Astrocyte (in vitro differentiated cells and primary cell): ENCODE measurements around the gene EEA1. TPM values are rescaled to one million over a fixed set of nuclear protein-coding genes. Genes with fewer than 3 reads are reported as not detected.

Source experiments
- DNase-seq: peaks from one replicate; pipeline ENCODE4 v3.0.0-alpha.2; 2010; ENCODE audit warnings: low read depth
- FAIRE-seq: peaks from 2 replicates; lab custom pipeline; 2011; peaks lifted over from hg19 to GRCh38; lab: Jason Lieb, UNC
- H2AFZ ChIP-seq: 2 replicates; pipeline ENCODE4 v1.6.0; 2012; ENCODE audit warnings: low read depth, low read length, inconsistent platforms
- H3K27ac ChIP-seq: 2 replicates; pipeline ENCODE4 v1.5.1; 2011; ENCODE audit warnings: low read depth, low read length, inconsistent platforms
- H3K27me3 ChIP-seq: 2 replicates; pipeline ENCODE4 v1.6.0; 2011; ENCODE audit warnings: low read length, inconsistent platforms; ENCODE audit not compliant: insufficient read depth
- H3K36me3 ChIP-seq: 2 replicates; pipeline ENCODE4 v1.5.1; 2011; ENCODE audit warnings: low read length, inconsistent platforms; ENCODE audit not compliant: insufficient read depth
- H3K4me1 ChIP-seq: 2 replicates; pipeline ENCODE4 v1.5.1; 2011; ENCODE audit warnings: low read length, inconsistent platforms; ENCODE audit not compliant: insufficient read depth
- H3K4me2 ChIP-seq: 2 replicates; pipeline ENCODE4 v1.6.0; 2012; ENCODE audit warnings: low read length, inconsistent platforms
- H3K4me3 ChIP-seq: 2 replicates; pipeline ENCODE4 v1.5.1; 2011; ENCODE audit warnings: low read depth, mild to moderate bottlenecking, low read length, inconsistent platforms; ENCODE audit not compliant: insufficient read depth
- H3K79me2 ChIP-seq: 2 replicates; pipeline ENCODE4 v1.6.0; 2012; ENCODE audit warnings: mild to moderate bottlenecking, low read length, inconsistent platforms; ENCODE audit not compliant: insufficient read depth
- H3K9ac ChIP-seq: 2 replicates; pipeline ENCODE4 v1.6.0; 2012; ENCODE audit warnings: mild to moderate bottlenecking, low read length, inconsistent platforms
- H3K9me3 ChIP-seq: 2 replicates; pipeline ENCODE4 v1.5.1; 2012; ENCODE audit warnings: low read depth, mild to moderate bottlenecking, low read length, inconsistent platforms; ENCODE audit not compliant: insufficient read depth
- H4K20me1 ChIP-seq: 2 replicates; pipeline ENCODE4 v1.6.0; 2012; ENCODE audit warnings: low read length, inconsistent platforms; ENCODE audit not compliant: insufficient read depth
- H3K27ac Mint-ChIP-seq: one replicate; pipeline ENCODE4 v1.8.0; 2021; ENCODE audit warnings: mild to moderate bottlenecking, mixed read lengths; ENCODE audit not compliant: unreplicated experiment
- H3K27me3 Mint-ChIP-seq: one replicate; pipeline ENCODE4 v1.8.0; 2021; ENCODE audit warnings: low read depth, mixed read lengths; ENCODE audit not compliant: unreplicated experiment
- H3K36me3 Mint-ChIP-seq: one replicate; pipeline ENCODE4 v1.8.0; 2021; ENCODE audit warnings: low read depth, mixed read lengths; ENCODE audit not compliant: unreplicated experiment
- H3K4me1 Mint-ChIP-seq: one replicate; pipeline ENCODE4 v1.8.0; 2021; ENCODE audit warnings: low read depth, mixed read lengths; ENCODE audit not compliant: unreplicated experiment
- H3K4me3 Mint-ChIP-seq: one replicate; pipeline ENCODE4 v1.8.0; 2021; ENCODE audit warnings: mild to moderate bottlenecking, moderate library complexity, mixed read lengths; ENCODE audit not compliant: unreplicated experiment
- H3K9me3 Mint-ChIP-seq: one replicate; pipeline ENCODE4 v1.8.0; 2021; ENCODE audit warnings: mild to moderate bottlenecking, mixed read lengths; ENCODE audit not compliant: unreplicated experiment
- EZH2 ChIP-seq: IDR thresholded peaks from 2 replicates; pipeline ENCODE4 v1.6.1; 2012; ENCODE audit warnings: mild to moderate bottlenecking, low read length, inconsistent platforms; ENCODE audit not compliant: insufficient read depth
- total RNA-seq: library from RNA; stranded (reverse); gene quantifications from 2 replicates; pipeline ENCODE4 v1.2.1, GENCODE V29; 2021
- TF ChIP-seq, protein P1 (sequence below): IDR thresholded peaks from 2 replicates; pipeline ENCODE4 v1.5.1; 2011; ENCODE audit warnings: low read depth, mild to moderate bottlenecking, inconsistent platforms, low read length, moderate library complexity; ENCODE audit not compliant: insufficient read depth

EEA1 gene
- total RNA-seq, 1 donor from 2014 or later, result 36.5 TPM

DNA sequence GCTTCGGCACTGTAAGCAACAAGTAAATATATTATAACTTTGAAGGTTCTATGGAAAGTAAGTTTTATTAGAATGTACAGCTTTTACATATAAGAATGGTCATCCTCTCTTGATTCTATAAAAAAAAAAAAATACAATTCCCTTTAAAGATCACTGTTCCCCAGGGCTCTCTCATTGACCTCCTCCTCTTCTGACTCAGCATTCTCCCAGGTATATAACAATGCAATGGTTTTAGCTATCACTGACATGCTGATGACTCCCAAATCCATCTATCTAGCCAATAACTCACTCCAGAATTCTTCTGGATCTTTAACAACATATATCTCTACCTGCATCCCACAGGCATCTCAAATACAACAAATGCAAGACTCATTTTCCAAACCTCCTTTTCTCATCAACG lies 62.7 kb downstream of the EEA1 start:
- Histone ChIP-seq H3K9me3 (no peaks in the 10 kb centered on the region), H3K4me1 (no peaks in the 10 kb centered on the region), H2AFZ (no peak overlapping the region), H4K20me1 (peaks cover 17% of the 10 kb centered on the region), H3K4me3 (no peak overlapping the region), H3K4me2 (no peak overlapping the region), H3K27me3 (no peaks in the 10 kb centered on the region), H3K9ac (no peak overlapping the region), H3K27ac (no peak overlapping the region), H3K36me3 (no peaks in the 10 kb centered on the region), H3K79me2 (peaks cover 25% of the 10 kb centered on the region)
- Mint-ChIP-seq H3K36me3 (no peaks in the 10 kb centered on the region), H3K27me3 (no peaks in the 10 kb centered on the region), H3K9me3 (no peaks in the 10 kb centered on the region), H3K4me3 (no peak overlapping the region), H3K27ac (no peak overlapping the region), H3K4me1 (no peaks in the 10 kb centered on the region)
- FAIRE-seq (no peak), DNase-seq (no peak)
- TF ChIP-seq, protein P1, sequence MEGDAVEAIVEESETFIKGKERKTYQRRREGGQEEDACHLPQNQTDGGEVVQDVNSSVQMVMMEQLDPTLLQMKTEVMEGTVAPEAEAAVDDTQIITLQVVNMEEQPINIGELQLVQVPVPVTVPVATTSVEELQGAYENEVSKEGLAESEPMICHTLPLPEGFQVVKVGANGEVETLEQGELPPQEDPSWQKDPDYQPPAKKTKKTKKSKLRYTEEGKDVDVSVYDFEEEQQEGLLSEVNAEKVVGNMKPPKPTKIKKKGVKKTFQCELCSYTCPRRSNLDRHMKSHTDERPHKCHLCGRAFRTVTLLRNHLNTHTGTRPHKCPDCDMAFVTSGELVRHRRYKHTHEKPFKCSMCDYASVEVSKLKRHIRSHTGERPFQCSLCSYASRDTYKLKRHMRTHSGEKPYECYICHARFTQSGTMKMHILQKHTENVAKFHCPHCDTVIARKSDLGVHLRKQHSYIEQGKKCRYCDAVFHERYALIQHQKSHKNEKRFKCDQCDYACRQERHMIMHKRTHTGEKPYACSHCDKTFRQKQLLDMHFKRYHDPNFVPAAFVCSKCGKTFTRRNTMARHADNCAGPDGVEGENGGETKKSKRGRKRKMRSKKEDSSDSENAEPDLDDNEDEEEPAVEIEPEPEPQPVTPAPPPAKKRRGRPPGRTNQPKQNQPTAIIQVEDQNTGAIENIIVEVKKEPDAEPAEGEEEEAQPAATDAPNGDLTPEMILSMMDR, result no peak
- no peak for TF ChIP-seq EZH2

DNA sequence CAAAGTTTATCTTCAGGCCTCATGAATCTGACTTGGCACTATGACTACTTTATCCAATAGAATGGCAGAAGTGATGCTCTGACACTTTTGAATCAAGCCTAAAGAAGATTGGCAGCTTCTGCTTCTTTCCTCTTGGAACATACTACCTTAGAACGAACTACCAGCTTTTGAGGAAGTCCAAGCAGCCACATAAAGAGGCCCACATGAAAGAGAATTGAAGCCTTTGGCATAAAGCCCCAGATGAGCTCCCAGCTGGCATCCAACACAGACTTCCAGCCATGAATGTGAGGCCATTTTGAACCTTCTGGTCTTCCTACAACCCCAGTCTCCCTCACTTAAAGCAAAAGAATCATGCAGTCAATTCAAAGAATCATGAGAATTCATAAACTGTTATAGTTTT lies 65.8 kb downstream of the EEA1 start:
- H3K27me3 Mint-ChIP-seq, result no peaks in the 10 kb centered on the region

DNA sequence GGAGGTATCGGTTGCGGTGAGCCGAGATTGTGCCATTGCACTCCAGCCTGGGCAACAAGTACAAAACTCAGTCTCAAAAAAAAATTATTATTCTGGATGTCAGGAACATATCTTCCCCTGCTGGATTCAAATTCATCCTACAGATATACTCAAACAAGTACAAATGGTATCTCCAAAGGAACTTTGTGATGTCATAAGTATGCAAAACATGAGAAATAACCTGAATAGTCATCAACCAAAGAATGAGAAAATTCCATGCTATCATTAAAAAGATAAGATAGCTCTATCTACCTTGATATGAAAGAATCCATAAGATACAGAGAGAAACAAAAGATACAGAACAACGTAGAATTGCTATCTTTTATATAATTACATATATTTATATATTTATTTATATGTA lies 67.7 kb downstream of the EEA1 start:
- DNase-seq, result peak; percentile 32
- no peak overlapping the region for H2AFZ ChIP-seq
- no peaks in the 10 kb centered on the region for H3K9me3 Mint-ChIP-seq
- TF ChIP-seq EZH2, result no peak
- TF ChIP-seq, protein P1, result no peak
- no peak overlapping the region for H3K4me3 ChIP-seq
- peaks cover 8% of the 10 kb centered on the region for H3K36me3 ChIP-seq
- no peak overlapping the region for H3K4me3 Mint-ChIP-seq
- H3K4me1 ChIP-seq, result no peaks in the 10 kb centered on the region
- H4K20me1 ChIP-seq, result no peaks in the 10 kb centered on the region
- peaks cover 4% of the 10 kb centered on the region for H3K4me1 Mint-ChIP-seq
- no peak for FAIRE-seq
- no peak overlapping the region for H3K27ac Mint-ChIP-seq
- no peak overlapping the region for H3K4me2 ChIP-seq
- H3K9ac ChIP-seq, result no peak overlapping the region
- H3K36me3 Mint-ChIP-seq, result peaks cover 8% of the 10 kb centered on the region
- no peaks in the 10 kb centered on the region for H3K27me3 Mint-ChIP-seq
- peaks cover 5% of the 10 kb centered on the region for H3K79me2 ChIP-seq
- peaks cover 2% of the 10 kb centered on the region for H3K9me3 ChIP-seq
- H3K27me3 ChIP-seq, result no peaks in the 10 kb centered on the region
- H3K27ac ChIP-seq, result no peak overlapping the region

More for the DNA sequence above, 65.8 kb downstream of the EEA1 start:
- no peak for TF ChIP-seq EZH2
- TF ChIP-seq, protein P1, result no peak
- H3K79me2 ChIP-seq, result peaks cover 16% of the 10 kb centered on the region
- H3K27me3 ChIP-seq, result no peaks in the 10 kb centered on the region
- no peak overlapping the region for H3K4me3 ChIP-seq
- H3K4me1 ChIP-seq, result no peaks in the 10 kb centered on the region
- H4K20me1 ChIP-seq, result peaks cover 13% of the 10 kb centered on the region
- H3K4me2 ChIP-seq, result no peak overlapping the region
- FAIRE-seq (no peak), DNase-seq (no peak)
- no peak overlapping the region for H3K27ac ChIP-seq
- no peak overlapping the region for H3K9ac ChIP-seq
- peaks cover 6% of the 10 kb centered on the region for H3K36me3 Mint-ChIP-seq
- no peak overlapping the region for H3K27ac Mint-ChIP-seq
- peaks cover 4% of the 10 kb centered on the region for H3K4me1 Mint-ChIP-seq
- H3K4me3 Mint-ChIP-seq, result no peak overlapping the region
- no peaks in the 10 kb centered on the region for H3K9me3 Mint-ChIP-seq
- peaks cover 6% of the 10 kb centered on the region for H3K36me3 ChIP-seq
- H2AFZ ChIP-seq, result no peak overlapping the region
- H3K9me3 ChIP-seq, result no peaks in the 10 kb centered on the region
